HFFc6 (cell line): Measurements from ENCODE around the gene SCARB2. TPM values are rescaled to one million over a fixed set of nuclear protein-coding genes. Genes with fewer than 3 reads are reported as not detected.

ENCODE experiments used
- DNase-seq: peaks from one replicate; pipeline ENCODE4 v3.0.0-alpha.2; 2018
- H3K27ac Mint-ChIP-seq: 2 replicates; pipeline ENCODE4 v1.8.0; 2020; ENCODE audit warnings: mild to moderate bottlenecking, mixed read lengths
- H3K27me3 Mint-ChIP-seq: 2 replicates; pipeline ENCODE4 v1.8.0; 2021; ENCODE audit warnings: mild to moderate bottlenecking, moderate library complexity, mixed read lengths; ENCODE audit not compliant: insufficient read depth
- H3K36me3 Mint-ChIP-seq: 2 replicates; pipeline ENCODE4 v1.8.0; 2021; ENCODE audit warnings: low read depth, mixed read lengths
- H3K4me1 Mint-ChIP-seq: 2 replicates; pipeline ENCODE4 v1.8.0; 2020; ENCODE audit warnings: low read depth, mixed read lengths
- H3K4me3 Mint-ChIP-seq: 2 replicates; pipeline ENCODE4 v1.8.0; 2020; ENCODE audit warnings: mild to moderate bottlenecking, moderate library complexity, mixed read lengths
- H3K9me3 Mint-ChIP-seq: 2 replicates; pipeline ENCODE4 v1.8.0; 2020; ENCODE audit warnings: mild to moderate bottlenecking, mixed read lengths
- total RNA-seq, 6 experiments: library from RNA; stranded (reverse); fragmentation: NEBNext Ultra II Directional; extraction: Animal tissue kit (Norgen Biotek cat#: 25700); gene quantifications; 2 replicates in 1 of 6; 3 replicates in 5 of 6; pipeline ENCODE4 v1.2.3, GENCODE V29; 2021
- TF ChIP-seq, protein P1 (sequence below): fragments of 200-600 bp; sonication (generic); IDR thresholded peaks from 2 replicates; pipeline ENCODE4 v1.5.0; 2021; ENCODE audit warnings: antibody characterized with exemption, mild to moderate bottlenecking

The SCARB2 gene
- total RNA-seq, 6 experiments from 2014 or later, result 126 to 145 (median 138) TPM

DNA sequence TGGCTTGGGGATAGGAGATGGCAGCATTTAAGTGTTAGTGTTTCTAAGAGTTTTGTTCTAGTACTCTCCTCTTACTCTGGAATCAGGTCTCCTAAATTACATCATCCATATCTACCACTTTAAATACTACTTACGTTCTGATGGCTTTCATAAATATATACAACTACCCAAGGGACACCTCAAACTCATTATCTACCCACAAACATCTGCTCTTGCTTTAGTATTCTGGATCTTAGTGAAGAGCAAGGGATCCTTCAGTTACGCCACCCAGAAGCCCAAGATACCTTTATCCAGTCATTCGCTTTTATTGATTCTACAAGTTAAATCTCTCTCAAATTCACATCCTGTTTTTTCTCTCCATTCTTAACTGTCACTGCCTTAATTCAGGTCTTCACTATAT lies 72.4 kb downstream of the SCARB2 start:
- no peak for DNase-seq
- Mint-ChIP-seq H3K9me3 (no peaks in the 10 kb centered on the region), H3K4me3 (no peak overlapping the region), H3K4me1 (peaks cover 7% of the 10 kb centered on the region), H3K36me3 (peaks cover 5% of the 10 kb centered on the region), H3K27me3 (no peaks in the 10 kb centered on the region), H3K27ac (no peak overlapping the region)
- TF ChIP-seq, protein P1, sequence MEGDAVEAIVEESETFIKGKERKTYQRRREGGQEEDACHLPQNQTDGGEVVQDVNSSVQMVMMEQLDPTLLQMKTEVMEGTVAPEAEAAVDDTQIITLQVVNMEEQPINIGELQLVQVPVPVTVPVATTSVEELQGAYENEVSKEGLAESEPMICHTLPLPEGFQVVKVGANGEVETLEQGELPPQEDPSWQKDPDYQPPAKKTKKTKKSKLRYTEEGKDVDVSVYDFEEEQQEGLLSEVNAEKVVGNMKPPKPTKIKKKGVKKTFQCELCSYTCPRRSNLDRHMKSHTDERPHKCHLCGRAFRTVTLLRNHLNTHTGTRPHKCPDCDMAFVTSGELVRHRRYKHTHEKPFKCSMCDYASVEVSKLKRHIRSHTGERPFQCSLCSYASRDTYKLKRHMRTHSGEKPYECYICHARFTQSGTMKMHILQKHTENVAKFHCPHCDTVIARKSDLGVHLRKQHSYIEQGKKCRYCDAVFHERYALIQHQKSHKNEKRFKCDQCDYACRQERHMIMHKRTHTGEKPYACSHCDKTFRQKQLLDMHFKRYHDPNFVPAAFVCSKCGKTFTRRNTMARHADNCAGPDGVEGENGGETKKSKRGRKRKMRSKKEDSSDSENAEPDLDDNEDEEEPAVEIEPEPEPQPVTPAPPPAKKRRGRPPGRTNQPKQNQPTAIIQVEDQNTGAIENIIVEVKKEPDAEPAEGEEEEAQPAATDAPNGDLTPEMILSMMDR, result no peak

DNA sequence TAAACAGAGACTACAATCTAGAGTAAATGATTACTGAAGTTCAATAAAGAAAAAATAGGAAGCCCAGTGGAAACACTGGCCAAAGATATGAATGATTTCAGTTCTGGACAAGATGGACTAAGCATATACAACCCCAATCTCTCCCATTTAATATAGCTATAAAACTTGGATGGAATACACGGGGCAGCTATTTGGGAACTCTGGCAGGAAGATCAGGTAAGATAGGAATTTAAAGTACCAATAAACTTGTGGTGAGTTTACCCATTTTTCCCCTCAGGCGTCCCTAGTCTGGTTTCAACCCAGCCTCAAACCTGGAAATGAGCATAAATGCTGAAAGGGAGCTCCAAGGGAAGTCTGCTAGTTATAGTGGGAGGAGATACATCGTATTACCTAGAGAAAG lies 85.9 kb downstream of the SCARB2 start:
- Mint-ChIP-seq H3K27ac (no peak overlapping the region), H3K36me3 (peaks cover 30% of the 10 kb centered on the region), H3K9me3 (no peaks in the 10 kb centered on the region), H3K27me3 (no peaks in the 10 kb centered on the region), H3K4me1 (no peaks in the 10 kb centered on the region), H3K4me3 (no peak overlapping the region)
- TF ChIP-seq, protein P1, result no peak
- DNase-seq, result no peak

DNA sequence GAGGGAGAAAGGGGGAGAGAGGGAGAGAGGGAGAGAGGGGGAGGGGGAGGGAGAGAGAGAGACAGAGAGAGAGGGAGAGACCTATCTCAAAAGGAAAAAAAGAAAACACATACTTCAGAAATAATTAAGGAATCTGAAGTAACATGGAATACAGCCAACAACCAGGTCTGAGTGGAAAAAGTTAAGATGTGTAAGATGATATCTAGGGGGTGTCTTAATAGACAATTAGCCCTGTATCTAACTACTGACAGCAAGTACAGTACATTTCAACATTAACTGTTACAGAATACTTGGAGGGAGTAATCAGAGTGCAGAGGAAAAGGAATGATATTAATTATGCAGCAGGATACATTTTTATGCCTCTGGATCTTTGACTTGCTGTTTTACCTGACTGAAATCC lies 87.8 kb downstream of the SCARB2 start:
- TF ChIP-seq, protein P1, result no peak
- DNase-seq, result no peak
- H3K36me3 Mint-ChIP-seq, result peaks cover 45% of the 10 kb centered on the region
- no peaks in the 10 kb centered on the region for H3K27me3 Mint-ChIP-seq
- no peak overlapping the region for H3K27ac Mint-ChIP-seq
- no peak overlapping the region for H3K4me3 Mint-ChIP-seq
- no peaks in the 10 kb centered on the region for H3K4me1 Mint-ChIP-seq
- H3K9me3 Mint-ChIP-seq, result no peaks in the 10 kb centered on the region

DNA sequence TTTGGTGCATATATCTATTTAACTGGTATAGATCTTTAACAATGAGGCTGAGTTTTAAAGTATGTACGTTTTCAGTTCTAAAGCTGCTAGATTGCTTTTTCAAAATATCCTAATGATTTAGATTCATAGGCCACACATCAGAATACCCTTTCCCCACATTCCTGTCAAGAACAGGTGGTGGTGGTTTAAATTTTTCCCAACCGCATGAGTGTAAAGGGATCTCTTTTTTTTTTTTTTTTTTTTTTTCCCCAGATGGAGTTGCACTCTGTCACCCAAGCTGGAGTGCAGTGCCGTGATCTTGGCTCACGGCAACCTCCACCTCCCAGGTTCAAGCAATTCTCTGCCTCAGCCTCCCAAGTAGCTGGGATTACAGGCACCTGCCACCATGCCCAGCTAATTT lies 93.4 kb downstream of the SCARB2 start:
- peaks cover 57% of the 10 kb centered on the region for H3K36me3 Mint-ChIP-seq
- no peak for DNase-seq

DNA sequence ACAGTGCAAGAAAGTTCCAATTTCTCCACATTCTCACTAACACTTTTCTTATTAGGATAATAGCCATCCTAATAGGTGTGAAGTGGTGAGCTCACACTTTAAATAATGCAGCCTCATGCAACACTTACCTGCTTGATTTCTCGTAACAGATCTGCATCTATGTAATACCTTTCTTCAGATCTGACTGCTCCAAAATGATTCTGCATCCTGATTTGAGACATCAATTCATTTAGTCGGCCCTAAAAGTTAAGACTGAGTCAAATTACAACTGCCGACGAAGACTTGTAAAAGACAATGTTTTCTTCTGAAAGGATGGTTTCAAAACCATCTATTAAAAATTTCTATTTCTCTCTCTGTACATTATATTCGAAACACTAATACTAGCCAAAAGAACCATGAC lies 96.1 kb downstream of the SCARB2 start:
- no peak overlapping the region for H3K27ac Mint-ChIP-seq
- TF ChIP-seq, protein P1, result no peak
- no peak overlapping the region for H3K4me3 Mint-ChIP-seq
- peaks cover 48% of the 10 kb centered on the region for H3K36me3 Mint-ChIP-seq
- DNase-seq, result no peak
- H3K4me1 Mint-ChIP-seq, result no peaks in the 10 kb centered on the region
- H3K27me3 Mint-ChIP-seq, result no peaks in the 10 kb centered on the region; the same call in 1 of the 2 replicates
- no peaks in the 10 kb centered on the region for H3K9me3 Mint-ChIP-seq

More for the DNA sequence above, 93.4 kb downstream of the SCARB2 start:
- H3K4me1 Mint-ChIP-seq, result no peaks in the 10 kb centered on the region
- TF ChIP-seq, protein P1, result no peak
- no peak overlapping the region for H3K4me3 Mint-ChIP-seq
- no peaks in the 10 kb centered on the region for H3K9me3 Mint-ChIP-seq
- no peaks in the 10 kb centered on the region; the same call in 1 of the 2 replicates for H3K27me3 Mint-ChIP-seq
- no peak overlapping the region for H3K27ac Mint-ChIP-seq

DNA sequence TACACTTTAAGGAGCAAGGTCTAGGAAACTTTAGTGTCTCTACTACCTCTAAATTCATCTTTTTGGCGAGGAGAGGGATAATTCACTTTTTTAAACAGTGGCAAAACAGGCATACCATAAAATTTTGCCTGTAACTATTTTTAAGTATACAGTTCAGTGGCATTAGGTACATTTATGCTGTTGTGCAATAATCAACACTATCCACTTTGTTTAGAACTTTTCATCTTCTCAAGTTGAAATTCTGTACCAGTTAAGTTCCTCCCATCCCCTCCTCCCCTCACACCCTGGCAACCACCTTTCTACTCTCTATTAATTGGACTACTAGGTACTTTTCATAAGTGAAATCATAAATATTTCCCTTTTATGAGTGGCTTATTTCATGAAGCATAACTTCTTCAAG lies 96.8 kb downstream of the SCARB2 start:
- DNase-seq, result no peak
- TF ChIP-seq, protein P1, result no peak
- Mint-ChIP-seq H3K27ac (no peak overlapping the region), H3K36me3 (peaks cover 41% of the 10 kb centered on the region), H3K4me1 (no peaks in the 10 kb centered on the region), H3K4me3 (no peak overlapping the region), H3K27me3 (no peaks in the 10 kb centered on the region; the same call in 1 of the 2 replicates), H3K9me3 (no peaks in the 10 kb centered on the region)
